ENCODE measurements around the gene ZHX3.

DNA sequence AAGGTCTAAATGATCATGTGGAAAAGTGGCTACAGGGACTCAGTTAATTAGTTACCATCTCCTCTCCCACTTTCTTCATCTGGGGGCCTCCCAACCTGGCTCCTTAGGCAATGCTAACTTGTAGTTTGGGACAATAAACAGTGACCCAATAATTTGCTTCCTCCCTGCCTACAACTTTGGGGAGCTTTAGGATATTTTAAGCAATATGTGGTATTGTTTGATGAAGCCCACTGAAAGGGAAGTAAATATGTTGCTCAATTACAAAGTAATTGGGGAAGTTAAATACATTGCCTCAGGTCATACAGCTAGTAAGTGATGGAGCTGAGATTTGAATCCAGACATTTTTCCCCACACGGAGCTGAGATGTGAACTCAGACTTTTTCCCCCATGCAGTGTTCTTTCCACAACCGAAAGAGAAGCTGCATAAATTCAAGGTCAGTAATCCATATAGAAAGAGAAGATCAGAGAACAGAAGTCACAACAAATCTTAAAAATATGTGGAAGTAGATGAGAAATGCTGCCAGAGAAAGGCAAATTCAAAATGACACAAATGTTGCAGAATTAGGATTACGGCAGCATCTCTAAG lies 26.6 kb downstream of the ZHX3 start:
- TF ChIP-seq, protein P1, sequence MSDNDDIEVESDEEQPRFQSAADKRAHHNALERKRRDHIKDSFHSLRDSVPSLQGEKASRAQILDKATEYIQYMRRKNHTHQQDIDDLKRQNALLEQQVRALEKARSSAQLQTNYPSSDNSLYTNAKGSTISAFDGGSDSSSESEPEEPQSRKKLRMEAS (CRISPR knock-in tag; IDR thresholded peaks at IDR 0.05) = no peak
- TF ChIP-seq IRF2 (CRISPR knock-in tag; IDR thresholded peaks at IDR 0.05; ENCODE audit: borderline replicate concordance, low read depth) (no peak), TP53 (CRISPR knock-in tag; IDR thresholded peaks at IDR 0.05) (no peak), NFATC4 (CRISPR knock-in tag; IDR thresholded peaks at IDR 0.05) (no peak), NR2C2 (CRISPR knock-in tag; IDR thresholded peaks at IDR 0.05) (no peak), SP1 (CRISPR knock-in tag; conservative IDR thresholded peaks at IDR 0.05) (no peak)
- TF ChIP-seq, protein P2, sequence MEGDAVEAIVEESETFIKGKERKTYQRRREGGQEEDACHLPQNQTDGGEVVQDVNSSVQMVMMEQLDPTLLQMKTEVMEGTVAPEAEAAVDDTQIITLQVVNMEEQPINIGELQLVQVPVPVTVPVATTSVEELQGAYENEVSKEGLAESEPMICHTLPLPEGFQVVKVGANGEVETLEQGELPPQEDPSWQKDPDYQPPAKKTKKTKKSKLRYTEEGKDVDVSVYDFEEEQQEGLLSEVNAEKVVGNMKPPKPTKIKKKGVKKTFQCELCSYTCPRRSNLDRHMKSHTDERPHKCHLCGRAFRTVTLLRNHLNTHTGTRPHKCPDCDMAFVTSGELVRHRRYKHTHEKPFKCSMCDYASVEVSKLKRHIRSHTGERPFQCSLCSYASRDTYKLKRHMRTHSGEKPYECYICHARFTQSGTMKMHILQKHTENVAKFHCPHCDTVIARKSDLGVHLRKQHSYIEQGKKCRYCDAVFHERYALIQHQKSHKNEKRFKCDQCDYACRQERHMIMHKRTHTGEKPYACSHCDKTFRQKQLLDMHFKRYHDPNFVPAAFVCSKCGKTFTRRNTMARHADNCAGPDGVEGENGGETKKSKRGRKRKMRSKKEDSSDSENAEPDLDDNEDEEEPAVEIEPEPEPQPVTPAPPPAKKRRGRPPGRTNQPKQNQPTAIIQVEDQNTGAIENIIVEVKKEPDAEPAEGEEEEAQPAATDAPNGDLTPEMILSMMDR (IDR thresholded peaks at IDR 0.05) = no peak
- TF ChIP-seq, protein P3, sequence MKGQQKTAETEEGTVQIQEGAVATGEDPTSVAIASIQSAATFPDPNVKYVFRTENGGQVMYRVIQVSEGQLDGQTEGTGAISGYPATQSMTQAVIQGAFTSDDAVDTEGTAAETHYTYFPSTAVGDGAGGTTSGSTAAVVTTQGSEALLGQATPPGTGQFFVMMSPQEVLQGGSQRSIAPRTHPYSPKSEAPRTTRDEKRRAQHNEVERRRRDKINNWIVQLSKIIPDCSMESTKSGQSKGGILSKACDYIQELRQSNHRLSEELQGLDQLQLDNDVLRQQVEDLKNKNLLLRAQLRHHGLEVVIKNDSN (CRISPR knock-in tag; IDR thresholded peaks at IDR 0.05) = no peak
- TF ChIP-seq, protein P4, sequence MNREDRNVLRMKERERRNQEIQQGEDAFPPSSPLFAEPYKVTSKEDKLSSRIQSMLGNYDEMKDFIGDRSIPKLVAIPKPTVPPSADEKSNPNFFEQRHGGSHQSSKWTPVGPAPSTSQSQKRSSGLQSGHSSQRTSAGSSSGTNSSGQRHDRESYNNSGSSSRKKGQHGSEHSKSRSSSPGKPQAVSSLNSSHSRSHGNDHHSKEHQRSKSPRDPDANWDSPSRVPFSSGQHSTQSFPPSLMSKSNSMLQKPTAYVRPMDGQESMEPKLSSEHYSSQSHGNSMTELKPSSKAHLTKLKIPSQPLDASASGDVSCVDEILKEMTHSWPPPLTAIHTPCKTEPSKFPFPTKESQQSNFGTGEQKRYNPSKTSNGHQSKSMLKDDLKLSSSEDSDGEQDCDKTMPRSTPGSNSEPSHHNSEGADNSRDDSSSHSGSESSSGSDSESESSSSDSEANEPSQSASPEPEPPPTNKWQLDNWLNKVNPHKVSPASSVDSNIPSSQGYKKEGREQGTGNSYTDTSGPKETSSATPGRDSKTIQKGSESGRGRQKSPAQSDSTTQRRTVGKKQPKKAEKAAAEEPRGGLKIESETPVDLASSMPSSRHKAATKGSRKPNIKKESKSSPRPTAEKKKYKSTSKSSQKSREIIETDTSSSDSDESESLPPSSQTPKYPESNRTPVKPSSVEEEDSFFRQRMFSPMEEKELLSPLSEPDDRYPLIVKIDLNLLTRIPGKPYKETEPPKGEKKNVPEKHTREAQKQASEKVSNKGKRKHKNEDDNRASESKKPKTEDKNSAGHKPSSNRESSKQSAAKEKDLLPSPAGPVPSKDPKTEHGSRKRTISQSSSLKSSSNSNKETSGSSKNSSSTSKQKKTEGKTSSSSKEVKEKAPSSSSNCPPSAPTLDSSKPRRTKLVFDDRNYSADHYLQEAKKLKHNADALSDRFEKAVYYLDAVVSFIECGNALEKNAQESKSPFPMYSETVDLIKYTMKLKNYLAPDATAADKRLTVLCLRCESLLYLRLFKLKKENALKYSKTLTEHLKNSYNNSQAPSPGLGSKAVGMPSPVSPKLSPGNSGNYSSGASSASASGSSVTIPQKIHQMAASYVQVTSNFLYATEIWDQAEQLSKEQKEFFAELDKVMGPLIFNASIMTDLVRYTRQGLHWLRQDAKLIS (CRISPR knock-in tag; IDR thresholded peaks at IDR 0.05; ENCODE audit: borderline replicate concordance) = no peak
- TF ChIP-seq, protein P5, sequence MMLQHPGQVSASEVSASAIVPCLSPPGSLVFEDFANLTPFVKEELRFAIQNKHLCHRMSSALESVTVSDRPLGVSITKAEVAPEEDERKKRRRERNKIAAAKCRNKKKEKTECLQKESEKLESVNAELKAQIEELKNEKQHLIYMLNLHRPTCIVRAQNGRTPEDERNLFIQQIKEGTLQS (CRISPR knock-in tag; conservative IDR thresholded peaks at IDR 0.05) = no peak
- TF ChIP-seq, protein P6, sequence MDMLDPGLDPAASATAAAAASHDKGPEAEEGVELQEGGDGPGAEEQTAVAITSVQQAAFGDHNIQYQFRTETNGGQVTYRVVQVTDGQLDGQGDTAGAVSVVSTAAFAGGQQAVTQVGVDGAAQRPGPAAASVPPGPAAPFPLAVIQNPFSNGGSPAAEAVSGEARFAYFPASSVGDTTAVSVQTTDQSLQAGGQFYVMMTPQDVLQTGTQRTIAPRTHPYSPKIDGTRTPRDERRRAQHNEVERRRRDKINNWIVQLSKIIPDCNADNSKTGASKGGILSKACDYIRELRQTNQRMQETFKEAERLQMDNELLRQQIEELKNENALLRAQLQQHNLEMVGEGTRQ (CRISPR knock-in tag; IDR thresholded peaks at IDR 0.05) = no peak
- TF ChIP-seq, protein P7, sequence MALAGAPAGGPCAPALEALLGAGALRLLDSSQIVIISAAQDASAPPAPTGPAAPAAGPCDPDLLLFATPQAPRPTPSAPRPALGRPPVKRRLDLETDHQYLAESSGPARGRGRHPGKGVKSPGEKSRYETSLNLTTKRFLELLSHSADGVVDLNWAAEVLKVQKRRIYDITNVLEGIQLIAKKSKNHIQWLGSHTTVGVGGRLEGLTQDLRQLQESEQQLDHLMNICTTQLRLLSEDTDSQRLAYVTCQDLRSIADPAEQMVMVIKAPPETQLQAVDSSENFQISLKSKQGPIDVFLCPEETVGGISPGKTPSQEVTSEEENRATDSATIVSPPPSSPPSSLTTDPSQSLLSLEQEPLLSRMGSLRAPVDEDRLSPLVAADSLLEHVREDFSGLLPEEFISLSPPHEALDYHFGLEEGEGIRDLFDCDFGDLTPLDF (CRISPR knock-in tag; IDR thresholded peaks at IDR 0.05) = no peak

All from WTC11 (cell line).